NB4 (cell line): Measurements from ENCODE around the gene FLVCR1.
A peak's percentile ranks its signal among the peaks of the same experiment; 100 is the strongest.

Experiments used
- DNase-seq: peaks from one replicate; pipeline ENCODE4 v3.0.0; 2010; ENCODE audit warnings: low read depth
- H3K4me3 ChIP-seq: one replicate; pipeline ENCODE4 v1.5.1; 2011; ENCODE audit warnings: mild to moderate bottlenecking, low read depth, low read length, moderate library complexity
- CTCF ChIP-seq: IDR thresholded peaks from one replicate; pipeline ENCODE4 v1.5.1; 2012; ENCODE audit warnings: low read depth, low read length
- MAX ChIP-seq: IDR thresholded peaks from 2 replicates; pipeline ENCODE4 v1.6.1; 2011; ENCODE audit warnings: low read depth, low read length
- MYC ChIP-seq: IDR thresholded peaks from 2 replicates; pipeline ENCODE4 v1.6.1; 2011; ENCODE audit warnings: low read depth, low read length
- POLR2A ChIP-seq: IDR thresholded peaks from 2 replicates; pipeline ENCODE4 v1.6.1; 2011; ENCODE audit warnings: mild to moderate bottlenecking; ENCODE audit not compliant: insufficient read length; ENCODE audit errors: extremely low read depth

The FLVCR1 gene

GRCh38 chr1:212917134-212917485 is 59.0 kb downstream of the FLVCR1 start:
- no peak for DNase-seq
- H3K4me3 ChIP-seq, result no peak overlapping the region
- no peak for TF ChIP-seq POLR2A
- TF ChIP-seq MYC, result no peak
- no peak for TF ChIP-seq CTCF
- no peak for TF ChIP-seq MAX

- no peak for DNase-seq
- no peak for TF ChIP-seq POLR2A
- TF ChIP-seq MAX, result no peak
- TF ChIP-seq CTCF, result no peak
- no peak for TF ChIP-seq MYC
- no peak overlapping the region for H3K4me3 ChIP-seq
Observed at GRCh38 chr1:212917858-212918257, 59.8 kb downstream of the FLVCR1 start.

- H3K4me3 ChIP-seq, result no peak overlapping the region
- TF ChIP-seq MYC, result no peak
- TF ChIP-seq POLR2A, result no peak
Observed at GRCh38 chr1:212918824-212919223, 60.7 kb downstream of the FLVCR1 start.

GRCh38 chr1:212920246-212920645 is 62.2 kb downstream of the FLVCR1 start:
- no peak for TF ChIP-seq POLR2A
- no peak for TF ChIP-seq CTCF
- no peak for TF ChIP-seq MAX
- no peak for TF ChIP-seq MYC
- DNase-seq, result no peak
- H3K4me3 ChIP-seq, result no peak overlapping the region

More at GRCh38 chr1:212918824-212919223, 60.7 kb downstream of the FLVCR1 start:
- peak; percentile 30 for DNase-seq

GRCh38 chr1:212920896-212921295 is 62.8 kb downstream of the FLVCR1 start:
- H3K4me3 ChIP-seq, result no peak overlapping the region
- no peak for TF ChIP-seq POLR2A
- TF ChIP-seq MYC, result no peak
- peak; percentile 62 for TF ChIP-seq CTCF
- no peak for TF ChIP-seq MAX
- DNase-seq, result peak; percentile 41

- TF ChIP-seq CTCF (no peak), MYC (no peak), POLR2A (no peak), MAX (no peak)
- DNase-seq, result no peak
- H3K4me3 ChIP-seq, result no peak overlapping the region
Observed at GRCh38 chr1:212922016-212922415, 63.9 kb downstream of the FLVCR1 start.
